ENCODE data around the gene TIFAB.

TIFAB gene

GRCh38 chr5:135481909-135482311 lies 29.8 kb upstream of the TIFAB start:
- no peak for DNase-seq (ENCODE audit: low read depth)

GRCh38 chr5:135481387-135481786 lies 29.2 kb upstream of the TIFAB start:
- DNase-seq (ENCODE audit: low read depth): no peak

- no peak for DNase-seq (ENCODE audit: low read depth)
These were observed 28.4 kb upstream of the TIFAB start for GRCh38 chr5:135480511-135480910.

GRCh38 chr5:135478938-135479337 lies 26.8 kb upstream of the TIFAB start:
- no peak for DNase-seq (ENCODE audit: low read depth)

GRCh38 chr5:135477613-135478066 lies 25.5 kb upstream of the TIFAB start:
- no peak for DNase-seq (ENCODE audit: low read depth)

- DNase-seq (ENCODE audit: low read depth): no peak
These were observed 24.7 kb upstream of the TIFAB start for GRCh38 chr5:135476615-135477581.

- no peak for DNase-seq (ENCODE audit: low read depth)
These were observed 22.0 kb upstream of the TIFAB start for GRCh38 chr5:135473956-135474670.

GRCh38 chr5:135472141-135472540 lies 20.0 kb upstream of the TIFAB start:
- DNase-seq (ENCODE audit: low read depth): no peak

- DNase-seq (ENCODE audit: low read depth): no peak
These were observed 19.6 kb upstream of the TIFAB start for GRCh38 chr5:135471726-135472125.

GRCh38 chr5:135469911-135470310 lies 17.8 kb upstream of the TIFAB start:
- no peak for DNase-seq (ENCODE audit: low read depth)

- no peak for DNase-seq (ENCODE audit: low read depth)
These were observed 16.4 kb upstream of the TIFAB start for GRCh38 chr5:135468541-135468940.

- no peak for DNase-seq (ENCODE audit: low read depth)
These were observed 15.8 kb upstream of the TIFAB start for GRCh38 chr5:135467871-135468485.

- no peak for DNase-seq (ENCODE audit: low read depth)
These were observed 15.0 kb upstream of the TIFAB start for GRCh38 chr5:135467051-135467625.

GRCh38 chr5:135466178-135467050 lies 14.3 kb upstream of the TIFAB start:
- DNase-seq (ENCODE audit: low read depth): peak; percentile 58

GRCh38 chr5:135465391-135466122 lies 13.4 kb upstream of the TIFAB start:
- no peak for DNase-seq (ENCODE audit: low read depth)

- no peak for DNase-seq (ENCODE audit: low read depth)
These were observed 10.2 kb upstream of the TIFAB start for GRCh38 chr5:135462304-135462703.

GRCh38 chr5:135461481-135462151 lies 9.5 kb upstream of the TIFAB start:
- no peak for DNase-seq (ENCODE audit: low read depth)

- DNase-seq (ENCODE audit: low read depth): no peak
These were observed 8.3 kb upstream of the TIFAB start for GRCh38 chr5:135460246-135461033.

GRCh38 chr5:135458921-135459331 lies 6.8 kb upstream of the TIFAB start:
- DNase-seq (ENCODE audit: low read depth): no peak

All from stimulated activated CD8-positive, alpha-beta memory T cell treated with anti-CD3 and anti-CD28 coated beads, Interleukin-15, amount 100 ng/mL, for 24 hours (primary cell).